Breast epithelium (tissue), 3 donors: ENCODE data around the gene SEMA3C.

ENCODE experiments used
- CTCF ChIP-seq, 3 donors: fragments of 450-650 bp; IDR thresholded peaks; one replicate each; pipeline ENCODE4 v1.5.1; 2016 to 2017; ENCODE audit warnings: antibody characterized with exemption in 3 of 3, mild to moderate bottlenecking in 3 of 3, moderate library complexity in 3 of 3
- POLR2A ChIP-seq: fragments of 450-650 bp; IDR thresholded peaks from one replicate; pipeline ENCODE4 v1.6.1; 2016; ENCODE audit warnings: antibody characterized with exemption, mild to moderate bottlenecking, moderate library complexity

GRCh38 chr7:80829527-80829926 is 89.3 kb downstream of the SEMA3C start:
- TF ChIP-seq CTCF (IDR thresholded peaks at IDR 0.05) (no peak), POLR2A (no peak)
